ENCODE results near the gene ART4. TPM values are rescaled to one million over a fixed set of nuclear protein-coding genes. Genes with fewer than 3 reads are reported as not detected.

ART4 gene
- total RNA-seq, 2 donors from 2014 or later, result 0.68 to 0.82 TPM

GRCh38 chr12:14803011-14803829 lies 40.1 kb downstream of the ART4 start, which contains the start of the genes C12orf60 and WBP11:
Gene C12orf60 (plus strand): TSS chr12:14803670. CDS start chr12:14822936, 19,266 bp downstream.
Gene WBP11 (minus strand): TSS chr12:14803478. CDS start chr12:14801383, 2,095 bp downstream.
- 0% methylated on average over 50 of the region's 50 CpGs for WGBS
- intact Hi-C loops (cut with DNase I), result no loop called here

GRCh38 chr12:14802721-14803010 lies 40.7 kb downstream of the ART4 start:
- intact Hi-C loops (cut with DNase I), result no loop called here
- Histone ChIP-seq H3K4me3 (peak overlapping the region; percentile 86 to 92), H3K9me3 (no peaks in the 10 kb centered on the region), H3K27me3 (replicated peaks; ENCODE audit: insufficient read depth) (no peaks in the 10 kb centered on the region), H3K4me1 (replicated peaks) (no peaks in the 10 kb centered on the region), H3K27ac (peak overlapping the region; percentile 88), H3K36me3 (no peaks in the 10 kb centered on the region)
- no peak for TF ChIP-seq POLR2AphosphoS5 (IDR thresholded peaks at IDR 0.05)
- TF ChIP-seq CTCF (IDR thresholded peaks at IDR 0.05), result no peak
- no peak for TF ChIP-seq POLR2A (IDR thresholded peaks at IDR 0.05)
- 2% methylated on average over 7 of the region's 7 CpGs for WGBS
- DNase-seq (ENCODE audit: low spot score), result no peak

More at GRCh38 chr12:14803011-14803829, 40.1 kb downstream of the ART4 start, which contains the start of the genes C12orf60 and WBP11:
- H3K4me1 ChIP-seq (replicated peaks), result no peaks in the 10 kb centered on the region
- peak; percentile 98 for DNase-seq (ENCODE audit: low spot score)
- peak; percentile 99 for TF ChIP-seq POLR2AphosphoS5 (IDR thresholded peaks at IDR 0.05)
- TF ChIP-seq POLR2A (IDR thresholded peaks at IDR 0.05), result peak; percentile 68
- TF ChIP-seq CTCF (IDR thresholded peaks at IDR 0.05), result no peak
- H3K4me3 ChIP-seq, result peak within 1 kb of the TSS; percentile 86 to 92
- no peaks in the 10 kb centered on the region for H3K36me3 ChIP-seq
- no peaks in the 10 kb centered on the region for H3K27me3 ChIP-seq (replicated peaks; ENCODE audit: insufficient read depth)
- H3K27ac ChIP-seq, result peak within 1 kb of the TSS; percentile 88
- no peaks in the 10 kb centered on the region for H3K9me3 ChIP-seq

- Histone ChIP-seq H3K9me3 (no peaks in the 10 kb centered on the region), H3K36me3 (no peaks in the 10 kb centered on the region), H3K4me3 (peak overlapping the region; percentile 86 to 92), H3K27me3 (replicated peaks; ENCODE audit: insufficient read depth) (no peaks in the 10 kb centered on the region), H3K4me1 (replicated peaks) (no peaks in the 10 kb centered on the region), H3K27ac (no peak overlapping the region)
- WGBS, result 63% methylated on average over 4 of the region's 4 CpGs
- TF ChIP-seq POLR2A (IDR thresholded peaks at IDR 0.05) (no peak), CTCF (IDR thresholded peaks at IDR 0.05) (no peak), POLR2AphosphoS5 (IDR thresholded peaks at IDR 0.05) (no peak)
- DNase-seq (ENCODE audit: low spot score), result no peak
- intact Hi-C loops (cut with DNase I), result no loop called here
Observed at GRCh38 chr12:14802247-14802646, 41.1 kb downstream of the ART4 start.

GRCh38 chr12:14795028-14795448 lies 48.3 kb downstream of the ART4 start:
- no peak overlapping the region for H3K4me3 ChIP-seq
- no peak overlapping the region for H3K27ac ChIP-seq
- no peaks in the 10 kb centered on the region for H3K27me3 ChIP-seq (replicated peaks; ENCODE audit: insufficient read depth)
- H3K9me3 ChIP-seq, result no peaks in the 10 kb centered on the region
- no peak for DNase-seq (ENCODE audit: low spot score)
- no peaks in the 10 kb centered on the region for H3K4me1 ChIP-seq (replicated peaks)
- WGBS, result 74% methylated on average over 4 of the region's 4 CpGs
- peaks cover 0 to 5% of the 10 kb centered on the region in 2 donors for H3K36me3 ChIP-seq
- intact Hi-C loops (cut with DNase I), result no loop called here
- TF ChIP-seq POLR2A (IDR thresholded peaks at IDR 0.05), result no peak
- no peak for TF ChIP-seq CTCF (IDR thresholded peaks at IDR 0.05)
- no peak for TF ChIP-seq POLR2AphosphoS5 (IDR thresholded peaks at IDR 0.05)

GRCh38 chr12:14785568-14785967 lies 57.8 kb downstream of the ART4 start:
- Histone ChIP-seq H3K27ac (no peak overlapping the region), H3K9me3 (no peaks in the 10 kb centered on the region), H3K4me3 (no peak overlapping the region), H3K36me3 (peaks cover 0 to 8% of the 10 kb centered on the region in 2 donors), H3K4me1 (replicated peaks) (no peaks in the 10 kb centered on the region), H3K27me3 (replicated peaks; ENCODE audit: insufficient read depth) (no peaks in the 10 kb centered on the region)
- intact Hi-C loops (cut with DNase I), result no loop called here
- no peak for DNase-seq (ENCODE audit: low spot score)
- WGBS, result 94% methylated on average over 3 of the region's 3 CpGs
- TF ChIP-seq POLR2AphosphoS5 (IDR thresholded peaks at IDR 0.05), result no peak
- no peak for TF ChIP-seq POLR2A (IDR thresholded peaks at IDR 0.05)
- TF ChIP-seq CTCF (IDR thresholded peaks at IDR 0.05), result no peak

Data from prostate gland (tissue), 2 donors.